GM23248 (cell line): Measurements from ENCODE around the gene RFX8. TPM values are rescaled to one million over a fixed set of nuclear protein-coding genes. Genes with fewer than 3 reads are reported as not detected.

Source experiments
- DNase-seq: peaks from one replicate; pipeline ENCODE4 v3.0.0-alpha.2; 2015
- H2AFZ ChIP-seq: fragments of 200-600 bp; sonication (generic); 2 replicates; pipeline ENCODE4 v1.6.1; 2016; ENCODE audit warnings: antibody characterized with exemption
- H3F3A ChIP-seq: fragments of 200-600 bp; sonication (generic); 2 replicates; pipeline ENCODE4 v1.6.1; 2016; ENCODE audit warnings: mild to moderate bottlenecking, antibody characterized with exemption, mixed run types; ENCODE audit not compliant: insufficient read depth
- H3K27ac ChIP-seq: fragments of 200-600 bp; sonication (generic); 2 replicates; pipeline ENCODE4 v1.5.1; 2016; ENCODE audit warnings: mild to moderate bottlenecking
- H3K27me3 ChIP-seq: fragments of 200-600 bp; sonication (generic); replicated peaks from 2 replicates; pipeline ENCODE4 v1.6.1; 2016; ENCODE audit warnings: mild to moderate bottlenecking; ENCODE audit not compliant: insufficient read depth
- H3K36me3 ChIP-seq: fragments of 200-600 bp; sonication (generic); 2 replicates; pipeline ENCODE4 v1.6.1; 2016; ENCODE audit warnings: low read depth, mild to moderate bottlenecking
- H3K4me1 ChIP-seq: fragments of 200-600 bp; sonication (generic); 2 replicates; pipeline ENCODE4 v1.6.1; 2016; ENCODE audit warnings: mild to moderate bottlenecking; ENCODE audit not compliant: insufficient read depth
- H3K4me2 ChIP-seq: fragments of 200-600 bp; sonication (generic); one replicate; pipeline ENCODE4 v1.6.1; 2016; ENCODE audit warnings: mild to moderate bottlenecking; ENCODE audit not compliant: unreplicated experiment
- H3K4me3 ChIP-seq: fragments of 200-600 bp; sonication (generic); 2 replicates; pipeline ENCODE4 v1.5.1; 2016; ENCODE audit warnings: mild to moderate bottlenecking
- H3K79me2 ChIP-seq: fragments of 200-600 bp; sonication (generic); 2 replicates; pipeline ENCODE4 v1.6.1; 2016; ENCODE audit warnings: mild to moderate bottlenecking; ENCODE audit not compliant: insufficient read depth
- H3K9ac ChIP-seq: fragments of 200-600 bp; sonication (generic); 2 replicates; pipeline ENCODE4 v1.6.1; 2016; ENCODE audit warnings: mild to moderate bottlenecking
- H3K9me2 ChIP-seq: fragments of 200-600 bp; sonication (generic); 2 replicates; pipeline ENCODE4 v1.6.1; 2016; ENCODE audit warnings: mixed run types, mild to moderate bottlenecking, moderate library complexity; ENCODE audit not compliant: insufficient read depth
- H3K9me3 ChIP-seq: fragments of 200-600 bp; sonication (generic); one replicate; pipeline ENCODE4 v1.6.1; 2017; ENCODE audit warnings: low read depth
- H4K20me1 ChIP-seq: fragments of 200-600 bp; sonication (generic); 2 replicates; pipeline ENCODE4 v1.6.0; 2016; ENCODE audit not compliant: insufficient read depth
- EZH2 ChIP-seq: fragments of 200-600 bp; sonication (generic); IDR thresholded peaks from 2 replicates; pipeline ENCODE4 v1.6.1; 2018; ENCODE audit warnings: antibody characterized with exemption, mild to moderate bottlenecking; ENCODE audit not compliant: insufficient read depth, poor library complexity, severe bottlenecking
- EZH2phosphoT487 ChIP-seq: fragments of 200-600 bp; sonication (generic); IDR thresholded peaks from 2 replicates; pipeline ENCODE4 v1.6.1; 2018; ENCODE audit warnings: antibody characterized with exemption, moderate library complexity, mild to moderate bottlenecking, low read depth; ENCODE audit not compliant: insufficient read depth
- whole genome bisulfite sequencing, 2 experiments: methylation state at CpG; one replicate each; pipeline ENCODE4 v1.1.6; 2015 to 2017; ENCODE audit warnings: low lambda C conversion rate in 2 of 2, low coverage in 1 of 2; ENCODE audit errors: missing lambda C conversion rate in 2 of 2; 5-methylcytosine and 5-hydroxymethylcytosine counted together
- in situ Hi-C: fragments of 300-500 bp; cut with MboI; formaldehyde crosslinking; loops from 2 replicates; pipeline ENCODE4 v1.15.0; 2020
- polyA plus RNA-seq: library from polyadenylated mRNA; unstranded; fragments of >200 nt; fragmentation: Nextera tagmentation; extraction: Ambion mirVana; gene quantifications from 2 replicates; pipeline ENCODE4 v1.2.1, GENCODE V29; 2016
- total RNA-seq: library from RNA; depleted of rRNA; stranded (reverse); fragments of >200 nt; shearing (Covaris generic); gene quantifications from 2 replicates; pipeline ENCODE4 v1.2.3, GENCODE V29; 2014

RFX8 gene
- total and polyA plus RNA-seq, 2 experiments from 2014 or later: 5.9 to 6.4 TPM

- Histone ChIP-seq H3K27ac (no peak overlapping the region), H3K9ac (no peak overlapping the region), H3K27me3 (no peaks in the 10 kb centered on the region), H3K4me2 (no peak overlapping the region), H4K20me1 (no peaks in the 10 kb centered on the region), H3K36me3 (no peaks in the 10 kb centered on the region), H3K4me3 (no peak overlapping the region), H2AFZ (no peak overlapping the region), H3K9me2 (no peaks in the 10 kb centered on the region), H3K9me3 (no peaks in the 10 kb centered on the region), H3K79me2 (peaks cover 17% of the 10 kb centered on the region), H3F3A (peaks cover 30% of the 10 kb centered on the region), H3K4me1 (peaks cover 37% of the 10 kb centered on the region)
- TF ChIP-seq EZH2phosphoT487 (no peak), EZH2 (no peak)
- in situ Hi-C loops: no loop called here
- WGBS, 2 experiments: 98 to 100% methylated on average over 2 of the region's 2 CpGs
- no peak for DNase-seq
Measured at GRCh38 chr2:101477556-101477955, 2.6 kb upstream of the RFX8 start.

- Histone ChIP-seq H3K9ac (no peak overlapping the region), H3K27ac (no peak overlapping the region), H2AFZ (no peak overlapping the region), H3F3A (peaks cover 33% of the 10 kb centered on the region), H3K79me2 (peaks cover 25% of the 10 kb centered on the region), H3K36me3 (no peaks in the 10 kb centered on the region), H3K4me2 (no peak overlapping the region), H4K20me1 (no peaks in the 10 kb centered on the region), H3K4me1 (peaks cover 43% of the 10 kb centered on the region), H3K9me2 (no peaks in the 10 kb centered on the region), H3K27me3 (no peaks in the 10 kb centered on the region), H3K4me3 (no peak overlapping the region), H3K9me3 (no peaks in the 10 kb centered on the region)
- TF ChIP-seq EZH2phosphoT487: no peak
- TF ChIP-seq EZH2: no peak
- WGBS, 2 experiments: 93 to 95% methylated on average over 8 of the region's 8 CpGs
- peak; percentile 48 for DNase-seq
- in situ Hi-C loops: no loop called here
Measured at GRCh38 chr2:101476605-101477208, 1.8 kb upstream of the RFX8 start.

GRCh38 chr2:101473911-101474701 lies 806 bp downstream of the RFX8 start:
- Histone ChIP-seq H3K4me2 (peak overlapping the region; percentile 81), H2AFZ (peak overlapping the region; percentile 61), H3K9ac (peak overlapping the region; percentile 89), H3F3A (peaks cover 37% of the 10 kb centered on the region), H3K79me2 (peaks cover 51% of the 10 kb centered on the region), H3K4me1 (peaks cover 44% of the 10 kb centered on the region), H3K36me3 (no peaks in the 10 kb centered on the region), H3K4me3 (peak overlapping the region; percentile 79), H3K27ac (peak overlapping the region; percentile 97), H4K20me1 (no peaks in the 10 kb centered on the region), H3K27me3 (no peaks in the 10 kb centered on the region), H3K9me3 (no peaks in the 10 kb centered on the region), H3K9me2 (no peaks in the 10 kb centered on the region)
- no peak for TF ChIP-seq EZH2phosphoT487
- TF ChIP-seq EZH2: no peak
- in situ Hi-C loops: no loop called here
- 0 to 1% methylated on average over 44 to 49 of the region's 92 CpGs for WGBS, 2 experiments
- DNase-seq: peak; percentile 82

DNA sequence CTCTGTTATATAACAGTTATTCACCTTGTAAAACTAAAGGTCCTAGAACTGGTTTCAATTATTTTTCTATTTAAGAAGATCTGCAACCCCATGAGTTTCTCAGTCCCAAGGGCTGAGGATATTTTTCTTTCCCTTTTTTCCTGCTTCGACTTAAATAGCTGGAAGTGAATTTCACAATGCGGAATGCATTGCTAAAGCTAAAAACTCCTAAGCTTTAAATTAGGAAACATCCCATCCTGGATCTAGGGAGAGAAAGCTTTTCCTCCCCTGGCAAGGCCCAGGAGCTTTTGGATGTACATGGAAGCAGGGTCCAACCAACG lies 1.4 kb downstream of the RFX8 start:
- TF ChIP-seq EZH2 (no peak), EZH2phosphoT487 (no peak)
- Histone ChIP-seq H3K4me3 (peak overlapping the region; percentile 79), H3F3A (peaks cover 34% of the 10 kb centered on the region), H3K9me2 (no peaks in the 10 kb centered on the region), H3K27ac (peak overlapping the region; percentile 97), H2AFZ (peak overlapping the region; percentile 61), H3K9ac (peak overlapping the region; percentile 89), H4K20me1 (no peaks in the 10 kb centered on the region), H3K4me2 (peak overlapping the region; percentile 81), H3K27me3 (no peaks in the 10 kb centered on the region), H3K4me1 (peaks cover 39% of the 10 kb centered on the region), H3K79me2 (peaks cover 55% of the 10 kb centered on the region), H3K36me3 (no peaks in the 10 kb centered on the region), H3K9me3 (no peaks in the 10 kb centered on the region)
- 0 to 4% methylated on average over 3 of the region's 3 CpGs for WGBS, 2 experiments
- in situ Hi-C loops: no loop called here
- peak; percentile 70 for DNase-seq
